Measurements from ENCODE around the gene ERFL. TPM values are rescaled to one million over a fixed set of nuclear protein-coding genes. Genes with fewer than 3 reads are reported as not detected.

ERFL gene
- total RNA-seq, 1 donor from 2014 or later, result 3.1 TPM

DNA sequence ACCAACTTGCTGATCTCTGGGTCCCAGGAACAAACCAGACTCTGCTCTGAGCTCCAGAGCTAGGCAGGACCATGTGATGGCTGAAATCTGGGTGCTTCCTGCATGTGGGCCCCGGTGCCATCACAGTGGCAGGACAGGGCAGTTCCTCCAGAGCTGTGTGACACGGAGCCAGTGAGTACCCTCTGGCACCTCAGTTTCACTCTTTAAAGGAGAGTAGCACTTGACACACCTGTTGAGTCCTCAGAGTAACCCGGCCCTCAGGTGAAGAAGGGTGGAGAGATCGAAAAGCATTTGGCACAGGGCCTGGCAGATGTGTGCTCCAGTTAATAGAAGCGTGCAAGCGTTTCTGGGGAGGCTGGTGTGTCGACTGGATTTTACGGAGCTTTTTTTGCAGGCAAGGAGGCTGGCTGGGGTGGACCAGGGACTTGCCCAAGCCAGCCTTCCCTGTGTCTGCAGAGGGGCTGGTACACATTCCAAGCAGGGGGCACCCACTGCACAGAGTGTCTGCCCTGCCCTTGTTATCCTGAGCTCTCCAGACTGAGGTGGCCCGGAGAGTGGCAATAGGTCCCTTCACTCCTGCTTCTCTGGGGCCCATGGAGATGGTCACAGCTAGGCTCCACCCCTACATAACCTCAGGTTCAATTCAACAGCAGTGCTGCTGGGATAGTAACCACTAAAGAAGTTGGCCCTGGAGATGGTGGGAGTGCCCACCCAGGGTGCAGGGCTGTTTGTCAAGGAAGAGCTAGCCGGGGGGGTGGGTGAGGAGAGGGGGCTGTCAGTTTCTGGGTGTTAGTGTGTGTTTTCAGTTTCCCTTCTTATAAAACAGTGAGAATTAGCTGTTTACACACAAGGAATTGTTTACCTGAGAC, 59.9 kb downstream of the ERFL start:
- Mint-ChIP-seq H3K9me3 (no peaks in the 10 kb centered on the region), H3K27ac (peak overlapping the region; percentile 81), H3K4me3 (peak overlapping the region; percentile 75), H3K27me3 (ENCODE audit: insufficient read depth) (no peaks in the 10 kb centered on the region), H3K4me1 (ENCODE audit: low read depth) (peaks cover 77% of the 10 kb centered on the region), H3K36me3 (ENCODE audit: low read depth) (peaks cover 62% of the 10 kb centered on the region)
- intact Hi-C loops (cut with micrococcal nuclease), result no loop called here
- DNase-seq (ENCODE audit: low spot score), result no peak

DNA sequence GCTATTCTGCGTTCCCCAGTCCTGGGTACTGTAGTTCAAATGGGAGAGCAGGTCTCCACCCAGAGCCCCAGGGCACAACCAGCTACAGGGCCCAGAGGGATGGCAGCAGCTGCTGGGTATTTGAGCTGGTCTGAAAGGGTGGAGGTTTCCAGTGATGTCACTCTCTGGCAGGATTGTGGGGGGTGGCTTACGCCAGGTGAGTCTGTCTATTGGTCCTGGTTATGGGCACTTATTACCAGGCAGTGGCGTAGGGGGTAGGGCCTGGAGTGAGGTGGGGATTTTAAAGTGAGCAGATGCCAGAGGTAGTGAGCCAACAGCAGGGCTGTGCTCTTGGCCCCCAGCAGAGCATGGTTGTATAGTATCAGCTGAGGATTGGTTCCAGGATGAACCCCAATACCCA, 62.0 kb downstream of the ERFL start:
- no peak for DNase-seq (ENCODE audit: low spot score)
- H3K36me3 Mint-ChIP-seq (ENCODE audit: low read depth), result peaks cover 71% of the 10 kb centered on the region
- H3K27ac Mint-ChIP-seq, result peak overlapping the region; percentile 75
- no peak overlapping the region for H3K4me3 Mint-ChIP-seq
- peaks cover 77% of the 10 kb centered on the region for H3K4me1 Mint-ChIP-seq (ENCODE audit: low read depth)
- no peaks in the 10 kb centered on the region for H3K9me3 Mint-ChIP-seq
- intact Hi-C loops (cut with micrococcal nuclease), result no loop called here
- H3K27me3 Mint-ChIP-seq (ENCODE audit: insufficient read depth), result no peaks in the 10 kb centered on the region

- Mint-ChIP-seq H3K36me3 (ENCODE audit: low read depth) (peaks cover 67% of the 10 kb centered on the region), H3K27ac (peak overlapping the region; percentile 74), H3K4me3 (peak overlapping the region; percentile 67), H3K4me1 (ENCODE audit: low read depth) (peaks cover 65% of the 10 kb centered on the region), H3K9me3 (no peaks in the 10 kb centered on the region), H3K27me3 (ENCODE audit: insufficient read depth) (no peaks in the 10 kb centered on the region)
- DNase-seq (ENCODE audit: low spot score), result no peak
- intact Hi-C loops (cut with micrococcal nuclease), result no loop called here
These were observed 63.9 kb downstream of the ERFL start for GRCh38 chr19:41864374-41864773.

DNA sequence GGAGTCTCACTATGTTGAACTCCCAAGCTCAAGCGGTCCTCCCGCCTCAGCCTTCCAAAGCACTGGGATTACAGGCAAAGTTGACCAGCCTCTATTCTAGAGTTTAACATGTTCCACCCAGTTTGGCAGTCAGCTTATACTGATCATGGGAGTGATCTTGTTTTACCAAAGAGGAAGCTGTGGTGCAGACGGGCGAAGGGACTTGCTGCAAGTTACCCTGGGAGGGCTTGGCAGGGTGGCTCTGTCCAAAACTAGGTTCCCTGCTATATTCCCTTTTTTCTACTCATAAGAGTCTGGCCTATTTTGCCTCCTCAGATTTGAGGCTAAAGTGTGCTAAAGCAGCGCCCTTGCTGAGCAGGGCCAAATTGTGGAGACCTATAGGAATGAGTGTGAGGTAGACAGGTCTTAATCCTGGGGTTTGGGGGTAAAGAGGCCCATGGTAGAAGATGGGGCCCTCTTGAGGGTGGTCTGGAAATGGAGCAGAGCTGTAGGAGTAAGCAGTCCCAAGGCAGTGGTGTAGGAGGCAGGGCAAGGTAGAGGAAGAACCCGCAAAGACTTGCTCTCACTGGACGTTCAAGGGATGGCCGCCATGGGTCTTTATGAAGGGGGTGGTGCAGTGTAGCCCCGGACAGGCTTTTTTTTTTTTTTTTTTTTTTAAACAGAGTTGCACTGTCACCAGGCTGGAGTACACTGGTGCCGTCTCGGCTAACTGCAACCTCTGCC, 64.9 kb downstream of the ERFL start:
- Mint-ChIP-seq H3K36me3 (ENCODE audit: low read depth) (peaks cover 61% of the 10 kb centered on the region), H3K27ac (peak overlapping the region; percentile 81), H3K27me3 (ENCODE audit: insufficient read depth) (no peaks in the 10 kb centered on the region), H3K4me3 (peak overlapping the region; percentile 95), H3K4me1 (ENCODE audit: low read depth) (peaks cover 57% of the 10 kb centered on the region), H3K9me3 (no peaks in the 10 kb centered on the region)
- no peak for DNase-seq (ENCODE audit: low spot score)
- intact Hi-C loops (cut with micrococcal nuclease), result no loop called here

- Mint-ChIP-seq H3K4me1 (ENCODE audit: low read depth) (peaks cover 48% of the 10 kb centered on the region), H3K36me3 (ENCODE audit: low read depth) (peaks cover 54% of the 10 kb centered on the region), H3K4me3 (peak overlapping the region; percentile 95), H3K27ac (peak overlapping the region; percentile 74), H3K27me3 (ENCODE audit: insufficient read depth) (no peaks in the 10 kb centered on the region), H3K9me3 (no peaks in the 10 kb centered on the region)
- no peak for DNase-seq (ENCODE audit: low spot score)
- intact Hi-C loops (cut with micrococcal nuclease), result no loop called here
These were observed 65.7 kb downstream of the ERFL start for GRCh38 chr19:41862445-41862986.

DNA sequence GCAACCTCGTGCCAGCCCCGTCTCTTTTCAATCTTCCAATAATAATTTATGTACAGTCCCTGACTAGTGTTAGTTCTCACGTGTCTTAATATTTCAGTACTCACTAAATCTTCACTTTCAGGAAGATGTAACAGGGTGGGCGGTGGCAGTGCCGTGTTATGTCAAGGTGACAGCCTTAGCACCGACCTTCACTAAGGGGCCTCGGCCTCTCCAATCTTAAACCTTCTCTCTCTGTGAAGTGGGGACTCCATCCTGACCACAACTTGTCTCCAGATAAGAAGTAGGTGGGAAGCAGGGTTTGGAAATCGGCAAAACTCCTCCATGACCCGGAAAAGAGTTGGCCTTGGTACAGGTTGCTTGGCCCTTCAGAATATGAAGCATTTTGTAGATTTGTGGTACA, 66.4 kb downstream of the ERFL start:
- intact Hi-C loops (cut with micrococcal nuclease), result loop anchor here (2.0 kb wide), 2 partner anchors 465 to 1891 kb away; partner anchors contain the start of genes BCKDHA, EXOSC5 and PSMC4
- Mint-ChIP-seq H3K36me3 (ENCODE audit: low read depth) (peaks cover 54% of the 10 kb centered on the region), H3K27me3 (ENCODE audit: insufficient read depth) (peaks cover 4% of the 10 kb centered on the region), H3K4me1 (ENCODE audit: low read depth) (peaks cover 44% of the 10 kb centered on the region), H3K27ac (peak overlapping the region; percentile 84), H3K4me3 (peak overlapping the region; percentile 95), H3K9me3 (no peaks in the 10 kb centered on the region)
- no peak for DNase-seq (ENCODE audit: low spot score)

DNA sequence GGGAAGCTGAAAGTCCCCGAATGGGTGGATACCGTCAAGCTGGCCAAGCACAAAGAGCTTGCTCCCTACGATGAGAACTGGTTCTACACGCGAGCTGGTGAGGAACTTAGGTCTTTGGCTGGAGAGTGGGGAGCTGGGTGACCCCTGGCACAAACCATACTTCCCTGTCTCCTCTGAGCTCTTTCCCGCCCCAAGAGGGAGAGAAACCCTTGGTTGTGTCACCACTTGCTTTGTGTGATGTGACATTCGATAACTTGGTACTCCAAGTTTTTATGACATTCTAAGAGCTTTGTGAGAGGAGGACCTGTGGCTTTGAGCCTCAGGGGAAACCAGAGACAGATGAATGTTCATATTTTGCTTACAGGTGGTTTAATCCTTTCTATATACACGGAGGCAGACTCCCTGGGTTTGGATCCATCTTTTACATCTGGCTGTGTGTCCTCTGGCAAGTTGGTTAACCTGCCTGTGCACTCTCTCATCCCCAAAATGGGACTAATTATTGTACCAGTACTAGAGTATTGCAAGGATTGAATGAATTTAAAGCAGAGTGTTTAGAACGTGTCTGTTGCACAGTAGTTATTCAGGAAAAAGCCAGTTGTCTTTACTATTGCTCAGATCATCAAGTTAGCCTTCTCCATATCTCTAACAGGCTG, 67.0 kb downstream of the ERFL start:
- no peak for DNase-seq (ENCODE audit: low spot score)
- peak overlapping the region; percentile 84 for H3K27ac Mint-ChIP-seq
- intact Hi-C loops (cut with micrococcal nuclease), result loop anchor here (2.0 kb wide), 2 partner anchors 464 to 1890 kb away; partner anchors contain the start of genes BCKDHA, EXOSC5 and PSMC4
- peak overlapping the region; percentile 95 for H3K4me3 Mint-ChIP-seq
- H3K36me3 Mint-ChIP-seq (ENCODE audit: low read depth), result peaks cover 50% of the 10 kb centered on the region
- H3K27me3 Mint-ChIP-seq (ENCODE audit: insufficient read depth), result peaks cover 4% of the 10 kb centered on the region
- H3K4me1 Mint-ChIP-seq (ENCODE audit: low read depth), result peaks cover 42% of the 10 kb centered on the region
- H3K9me3 Mint-ChIP-seq, result no peaks in the 10 kb centered on the region

GRCh38 chr19:41860419-41861115, 67.7 kb downstream of the ERFL start:
- H3K4me1 Mint-ChIP-seq (ENCODE audit: low read depth), result peaks cover 39% of the 10 kb centered on the region
- no peak for DNase-seq (ENCODE audit: low spot score)

GRCh38 chr19:41859618-41860418, 68.4 kb downstream of the ERFL start, which contains the start of gene RPS19:
RPS19 (plus strand) TSS chr19:41860255; CDS start chr19:41860775, 520 bp downstream.
- peaks cover 39% of the 10 kb centered on the region for H3K4me1 Mint-ChIP-seq (ENCODE audit: low read depth)
- peaks cover 42% of the 10 kb centered on the region for H3K36me3 Mint-ChIP-seq (ENCODE audit: low read depth)
- H3K4me3 Mint-ChIP-seq, result peak within 1 kb of the TSS; percentile 95
- peaks cover 9% of the 10 kb centered on the region for H3K27me3 Mint-ChIP-seq (ENCODE audit: insufficient read depth)
- H3K9me3 Mint-ChIP-seq, result no peaks in the 10 kb centered on the region
- H3K27ac Mint-ChIP-seq, result peak within 1 kb of the TSS; percentile 97
- intact Hi-C loops (cut with micrococcal nuclease), result loop anchor here (1.0 to 2.0 kb wide), 10 partner anchors 11 to 1889 kb away; partner anchors contain the start of genes BCKDHA, EXOSC5, GSK3A and PSMC4
- DNase-seq (ENCODE audit: low spot score), result peak; percentile 97

More at GRCh38 chr19:41860419-41861115, 67.7 kb downstream of the ERFL start:
- H3K27me3 Mint-ChIP-seq (ENCODE audit: insufficient read depth), result peaks cover 4% of the 10 kb centered on the region
- H3K27ac Mint-ChIP-seq, result peak overlapping the region; percentile 84
- H3K4me3 Mint-ChIP-seq, result peak overlapping the region; percentile 95
- no peaks in the 10 kb centered on the region for H3K9me3 Mint-ChIP-seq
- intact Hi-C loops (cut with micrococcal nuclease), result loop anchor here (1.0 to 2.0 kb wide), 5 partner anchors 11 to 1890 kb away; partner anchors contain the start of genes BCKDHA, EXOSC5 and PSMC4
- peaks cover 46% of the 10 kb centered on the region for H3K36me3 Mint-ChIP-seq (ENCODE audit: low read depth)

DNA sequence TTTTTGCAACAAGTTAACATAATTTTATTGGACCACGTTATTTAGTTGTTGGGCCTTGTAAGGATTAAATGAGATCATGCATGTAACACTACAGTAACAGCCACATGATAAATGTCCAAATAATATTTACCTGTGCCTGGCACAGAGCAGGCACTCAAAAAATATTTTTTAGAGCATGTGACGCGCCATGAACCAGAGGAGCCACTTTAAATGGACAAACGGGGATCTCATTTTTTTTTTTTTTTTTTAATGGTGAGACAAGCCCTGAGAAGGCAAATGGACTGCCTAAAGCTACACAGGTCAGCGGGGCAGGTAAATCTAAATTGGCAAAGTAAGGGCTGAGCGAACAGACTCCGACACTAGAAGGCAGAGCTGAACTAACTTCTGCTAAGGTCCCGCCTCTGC, 69.0 kb downstream of the ERFL start:
- peaks cover 13% of the 10 kb centered on the region for H3K27me3 Mint-ChIP-seq (ENCODE audit: insufficient read depth)
- no peak for DNase-seq (ENCODE audit: low spot score)
- H3K27ac Mint-ChIP-seq, result peak overlapping the region; percentile 97
- peaks cover 36% of the 10 kb centered on the region for H3K36me3 Mint-ChIP-seq (ENCODE audit: low read depth)
- H3K4me1 Mint-ChIP-seq (ENCODE audit: low read depth), result peaks cover 34% of the 10 kb centered on the region
- H3K9me3 Mint-ChIP-seq, result no peaks in the 10 kb centered on the region
- intact Hi-C loops (cut with micrococcal nuclease), result loop anchor here (1.0 kb wide), 5 partner anchors 25 to 383 kb away; partner anchors contain the start of genes GSK3A, RABAC1 and ZNF574
- H3K4me3 Mint-ChIP-seq, result peak overlapping the region; percentile 88
